GM19025 (cell line): ENCODE results near the gene CALML5.

ENCODE experiments used
- ATAC-seq: cut with Tn5 transposase; IDR thresholded peaks from one replicate; pipeline ENCODE4 v1.9.1; 2021; ENCODE audit warnings: mild to moderate bottlenecking, low read depth, moderate library complexity; ENCODE audit not compliant: unreplicated experiment

CALML5 gene

DNA sequence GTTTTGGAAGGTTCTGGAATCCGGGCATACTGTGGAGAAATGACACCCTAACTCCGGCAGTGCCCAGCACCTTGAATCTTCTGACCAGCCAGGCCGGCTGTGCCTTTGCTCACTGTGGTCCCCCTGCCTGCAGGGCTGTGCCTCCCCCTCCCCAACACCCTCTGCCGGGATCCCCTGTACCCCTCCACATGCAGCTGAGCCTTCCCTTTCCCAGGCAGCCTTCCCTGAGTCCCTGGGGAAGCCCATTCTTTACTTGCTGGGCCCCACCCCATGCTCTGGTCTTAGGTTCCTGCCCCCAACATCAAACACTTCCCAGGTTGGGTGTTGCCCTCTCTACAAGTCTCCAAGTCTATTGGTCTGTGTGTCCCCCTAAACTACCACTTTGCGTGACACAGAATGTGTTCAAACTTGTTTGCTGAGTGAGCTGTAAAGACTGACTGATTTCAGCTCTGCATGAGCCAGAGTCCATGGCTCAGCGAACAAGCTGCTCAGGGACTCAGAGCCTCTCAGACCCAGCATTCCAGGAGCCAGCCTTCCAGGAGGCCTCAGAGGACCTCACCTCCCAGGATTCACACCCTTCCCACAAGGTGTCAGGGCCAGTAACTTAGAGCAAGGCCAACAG, 31.6 kb downstream of the CALML5 start:
- no peak for ATAC-seq

DNA sequence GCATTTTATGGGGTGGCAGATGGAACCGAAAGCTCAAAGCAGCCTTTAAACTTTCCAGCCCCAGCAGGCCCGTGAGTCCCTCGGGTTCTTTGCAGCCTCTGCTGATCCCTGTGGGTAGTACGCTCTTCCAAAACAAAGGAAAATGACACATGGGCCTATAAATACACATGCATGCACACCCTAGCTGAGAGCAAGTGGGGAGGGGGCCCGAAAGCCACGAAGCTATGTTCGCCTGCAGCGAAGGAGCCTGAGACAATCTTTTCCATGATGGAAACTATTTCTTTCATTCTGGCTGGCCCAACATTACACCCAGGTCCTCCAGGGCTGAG, 32.2 kb downstream of the CALML5 start:
- no peak for ATAC-seq

DNA sequence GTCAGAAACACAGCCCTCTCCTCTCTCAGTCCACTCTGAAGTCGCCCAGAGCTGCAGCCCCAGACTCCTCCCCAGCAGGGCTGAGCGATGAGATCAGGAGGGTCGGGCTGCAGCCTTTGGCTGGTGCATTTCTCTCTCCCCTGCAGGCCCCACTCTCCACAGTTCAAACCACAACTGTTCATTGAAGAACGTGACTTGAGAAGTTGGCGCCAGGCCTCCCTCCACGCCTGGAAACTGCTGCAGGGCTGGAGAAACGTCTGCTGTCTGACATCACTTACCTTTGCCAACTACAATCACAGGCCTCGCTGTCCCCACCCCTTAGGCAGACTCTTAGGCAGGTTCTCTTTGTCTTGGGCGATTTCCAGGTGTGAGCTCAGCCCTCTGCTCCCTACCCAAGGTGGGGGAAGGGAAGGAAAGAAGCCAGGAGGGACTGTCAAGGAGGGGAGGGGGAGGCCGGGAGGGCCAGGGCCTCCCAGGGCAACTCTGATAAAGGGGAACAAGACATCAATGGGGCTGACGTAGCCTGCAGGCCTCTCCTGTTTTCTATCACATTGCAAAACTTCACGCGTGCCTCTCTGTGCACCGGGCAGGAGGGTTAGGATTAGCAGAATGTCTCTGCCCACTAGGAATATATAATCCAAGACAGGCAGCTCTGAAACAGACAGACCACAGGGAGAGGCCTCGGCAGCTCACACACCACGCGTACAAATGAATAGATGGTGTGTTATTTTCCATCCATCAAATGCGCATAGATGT, 32.7 kb downstream of the CALML5 start:
- no peak for ATAC-seq

DNA sequence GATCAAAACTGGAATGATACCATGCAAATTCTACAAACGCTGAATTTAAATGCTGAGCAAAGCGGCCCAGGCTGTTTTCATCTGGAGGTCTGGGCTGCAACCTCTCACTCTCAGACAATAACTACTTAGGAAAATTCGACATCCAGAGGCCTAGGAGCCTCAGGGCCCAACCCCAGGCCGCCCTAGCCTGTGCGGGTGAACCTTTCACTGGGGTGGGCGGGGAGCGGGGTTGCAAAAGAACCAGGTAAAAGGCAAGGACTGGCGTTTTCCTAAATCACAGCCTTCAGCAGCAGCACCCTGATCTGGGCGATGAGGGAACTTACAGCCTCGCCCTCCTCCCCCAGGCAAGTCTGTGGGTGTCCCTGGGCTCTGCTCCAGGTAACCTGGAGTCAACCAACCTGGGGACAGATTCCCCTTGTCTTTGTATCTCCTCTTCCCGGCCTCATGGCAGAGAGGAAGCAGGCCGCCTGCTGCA, 33.4 kb downstream of the CALML5 start:
- ATAC-seq, result no peak

DNA sequence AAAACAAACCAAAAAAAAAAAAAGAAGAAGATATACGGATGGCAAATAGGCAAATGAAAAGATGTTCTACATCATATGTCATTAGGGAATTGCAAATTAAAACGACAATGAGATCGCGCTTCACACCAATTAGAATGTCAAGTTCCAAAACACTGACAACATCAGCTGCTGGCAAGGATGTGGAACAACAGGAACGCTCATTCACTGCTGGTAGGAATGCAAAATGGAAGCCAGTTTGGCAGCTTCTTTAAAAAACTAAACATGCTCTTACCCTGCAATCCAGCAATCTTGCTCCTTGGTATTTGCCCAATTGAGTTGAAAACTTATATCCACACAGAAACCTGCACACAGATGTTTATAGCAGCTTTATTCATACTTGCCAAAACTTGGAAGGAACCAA, 34.8 kb downstream of the CALML5 start:
- no peak for ATAC-seq

DNA sequence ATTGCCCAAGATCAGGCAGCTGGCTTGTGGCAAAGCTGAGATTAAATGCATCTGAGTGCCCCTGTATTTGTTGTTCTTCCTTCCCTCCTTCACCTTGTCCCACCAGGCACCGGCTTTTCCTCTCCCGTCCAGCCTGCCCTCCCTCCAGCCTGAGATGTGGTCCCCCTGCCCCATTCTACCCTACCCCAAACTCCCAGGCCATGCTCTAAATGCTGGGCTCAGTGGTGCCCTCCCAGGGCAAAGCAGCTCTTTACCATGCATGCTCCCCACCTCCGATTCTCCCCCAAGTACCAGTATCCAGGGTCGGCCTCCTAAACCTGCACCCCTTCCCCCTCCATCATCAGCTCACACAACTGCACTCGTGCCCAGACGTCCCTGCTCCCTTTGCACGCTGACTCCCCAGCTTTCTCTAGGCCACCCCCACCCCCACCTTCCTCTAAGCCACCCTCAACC, 36.5 kb downstream of the CALML5 start:
- ATAC-seq, result no peak

DNA sequence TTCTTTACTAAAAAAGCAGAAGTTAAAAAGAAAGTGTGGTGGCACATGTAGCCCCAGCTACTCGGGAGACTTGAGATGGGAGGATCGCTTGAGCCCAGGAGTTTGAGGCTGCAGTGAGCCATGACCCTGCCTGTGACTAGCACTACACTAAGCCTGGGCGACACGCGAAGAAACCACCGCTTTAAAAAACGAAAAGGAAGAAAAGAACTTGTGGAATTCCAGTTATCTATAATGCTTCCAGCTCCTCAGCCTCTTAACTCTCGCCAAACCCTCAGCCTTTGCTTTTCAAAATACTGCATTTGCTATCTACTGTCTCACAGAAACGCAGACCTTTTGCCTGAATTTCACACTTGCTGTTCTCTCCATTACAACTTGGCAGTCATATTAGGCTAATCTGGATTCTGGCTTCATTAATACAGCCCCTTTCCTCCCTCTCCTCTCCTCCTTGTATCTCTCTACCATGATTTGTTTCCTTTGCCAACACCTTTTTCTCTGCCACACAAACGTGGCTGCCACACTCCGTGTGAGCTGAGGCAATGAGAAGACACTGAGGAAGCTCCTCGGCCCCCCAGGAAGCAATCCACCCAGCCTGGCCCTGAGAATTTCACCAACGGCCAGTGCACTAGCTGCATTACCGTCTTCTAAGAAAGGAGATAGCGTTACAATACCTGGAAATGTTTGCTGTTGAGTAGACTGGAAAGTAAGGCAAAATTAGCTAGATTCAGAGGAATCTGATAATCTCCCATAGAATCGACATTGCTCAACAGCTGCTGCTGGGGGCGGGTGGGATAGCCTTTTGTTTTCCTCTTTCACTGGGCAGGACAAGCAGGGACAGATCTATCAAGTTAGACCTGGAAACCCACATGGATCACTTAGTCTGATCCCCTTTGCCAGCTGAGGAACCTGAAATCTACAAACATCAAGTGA, 37.2 kb downstream of the CALML5 start:
- ATAC-seq, result no peak

DNA sequence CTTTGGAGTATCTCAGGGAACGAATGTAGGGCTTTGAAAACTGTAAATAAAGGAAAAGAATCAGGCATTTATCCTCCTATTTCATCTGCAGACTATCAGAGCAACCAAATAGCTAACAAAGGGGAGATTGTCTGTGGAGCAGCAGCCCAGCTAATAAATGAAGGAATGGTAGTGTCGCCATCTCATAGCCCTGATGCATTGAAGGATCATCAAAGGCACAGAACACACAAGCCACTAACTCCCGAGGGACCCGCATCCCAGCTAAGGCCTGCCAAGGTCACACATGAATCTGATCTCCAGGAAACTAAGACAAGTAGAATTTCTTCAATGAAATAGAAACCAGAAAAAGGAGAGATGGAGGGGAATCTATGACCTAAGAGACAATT, 38.2 kb downstream of the CALML5 start:
- no peak for ATAC-seq

DNA sequence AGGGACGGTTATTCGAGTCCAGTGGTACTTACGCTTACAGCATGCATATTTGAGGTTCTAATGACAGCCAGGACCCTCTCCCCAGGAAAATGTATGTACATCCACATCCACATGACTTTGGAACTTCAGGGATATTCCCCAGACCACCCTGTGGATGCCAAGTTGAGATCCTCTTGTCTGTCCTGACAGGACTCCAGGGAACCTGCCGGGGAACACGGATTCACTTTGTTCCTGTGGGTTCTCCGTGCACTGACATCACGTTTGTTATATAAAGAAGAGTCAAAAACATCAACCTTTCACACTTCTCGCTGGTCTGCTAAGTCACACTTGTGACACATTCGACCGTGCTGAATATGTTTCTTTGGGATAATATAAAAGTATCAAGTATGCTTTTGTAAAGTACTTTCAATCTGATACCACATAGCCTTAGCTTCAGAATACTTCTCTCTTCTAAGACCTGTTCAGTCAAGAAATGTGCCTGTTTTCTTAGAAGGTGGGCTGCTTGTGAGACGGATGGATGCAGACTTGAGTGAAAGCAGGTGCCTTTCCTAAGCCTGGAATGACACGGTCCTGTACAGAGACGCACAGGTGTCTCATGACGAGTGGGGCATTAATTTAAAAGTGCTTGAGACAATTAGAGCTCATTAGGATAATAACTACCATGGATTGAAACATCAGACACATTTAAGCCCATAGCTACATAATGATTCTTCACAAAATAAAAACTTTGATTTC, 38.7 kb downstream of the CALML5 start:
- no peak for ATAC-seq

DNA sequence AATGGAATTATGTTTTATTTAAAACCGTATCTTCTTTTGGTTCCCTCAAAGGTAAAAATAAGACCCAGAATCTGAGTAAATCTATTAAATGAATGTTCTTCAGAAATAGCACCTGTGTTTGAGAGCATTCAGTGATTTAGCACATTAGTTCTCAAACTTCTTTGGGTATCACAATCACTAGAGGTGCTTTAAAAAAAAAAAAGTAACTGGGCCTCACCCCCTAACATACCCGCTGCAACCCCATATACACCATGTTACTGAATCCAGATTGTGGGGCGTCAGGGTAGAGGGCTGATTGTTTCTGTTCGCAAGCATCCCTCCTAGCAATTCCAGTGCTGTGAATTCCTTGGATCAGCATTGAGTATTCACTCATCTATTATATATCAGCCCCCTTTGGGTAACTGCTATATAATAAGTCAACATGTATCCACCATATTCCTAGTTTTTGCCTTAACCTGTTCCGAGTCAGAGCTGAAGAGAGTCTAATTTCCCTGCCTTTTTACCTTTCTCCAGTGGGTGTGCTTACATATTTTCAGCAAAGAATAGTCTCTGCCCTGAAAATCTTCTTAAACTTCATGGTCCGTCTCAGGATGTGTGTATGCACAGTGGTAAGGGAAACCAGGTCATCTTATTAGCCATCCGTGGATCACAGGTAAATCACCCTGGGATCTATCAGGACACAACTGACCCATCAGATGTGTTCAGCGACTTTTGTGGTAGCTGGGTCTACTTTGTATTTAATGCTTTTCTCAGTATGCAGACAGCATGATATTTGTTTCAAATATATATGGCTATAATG, 40.2 kb downstream of the CALML5 start:
- no peak for ATAC-seq

DNA sequence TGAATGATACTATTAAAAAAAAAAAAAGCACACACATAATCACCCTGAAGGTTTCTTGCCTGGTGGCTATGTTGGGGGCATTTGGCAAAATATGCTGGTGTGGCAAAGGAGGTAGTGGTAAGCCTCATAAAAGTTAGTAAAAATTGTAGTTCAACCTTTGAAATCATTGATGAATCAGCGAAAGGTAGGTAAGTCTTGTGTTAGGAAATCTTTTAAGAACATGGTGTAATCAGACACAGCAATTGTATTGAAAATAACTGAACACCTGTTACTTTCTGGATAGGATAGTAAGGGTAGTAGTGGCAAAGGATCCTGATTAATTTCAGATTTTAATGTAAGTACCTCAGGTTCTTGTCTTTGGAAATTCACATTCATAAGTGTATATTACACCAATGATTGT, 40.9 kb downstream of the CALML5 start:
- ATAC-seq, result no peak

DNA sequence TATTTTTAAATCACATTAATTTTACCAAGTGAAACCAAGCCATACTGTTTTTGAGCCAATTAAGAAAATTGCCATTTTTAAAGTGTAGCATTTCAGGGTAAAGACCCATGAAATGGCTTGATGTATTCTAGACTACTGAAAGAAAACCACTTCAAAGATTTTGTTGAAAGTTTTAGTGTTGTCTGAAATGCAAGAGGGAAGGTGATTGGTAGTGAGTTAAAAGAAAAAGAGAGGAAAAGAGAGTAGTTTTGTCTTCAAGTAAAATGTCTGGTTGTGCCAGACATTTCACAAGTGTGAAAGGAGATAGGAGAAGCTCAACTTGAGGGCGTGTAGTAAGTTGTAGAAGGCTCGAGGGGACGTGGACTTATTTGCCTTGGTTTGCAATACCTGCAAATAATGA, 41.6 kb downstream of the CALML5 start:
- no peak for ATAC-seq

DNA sequence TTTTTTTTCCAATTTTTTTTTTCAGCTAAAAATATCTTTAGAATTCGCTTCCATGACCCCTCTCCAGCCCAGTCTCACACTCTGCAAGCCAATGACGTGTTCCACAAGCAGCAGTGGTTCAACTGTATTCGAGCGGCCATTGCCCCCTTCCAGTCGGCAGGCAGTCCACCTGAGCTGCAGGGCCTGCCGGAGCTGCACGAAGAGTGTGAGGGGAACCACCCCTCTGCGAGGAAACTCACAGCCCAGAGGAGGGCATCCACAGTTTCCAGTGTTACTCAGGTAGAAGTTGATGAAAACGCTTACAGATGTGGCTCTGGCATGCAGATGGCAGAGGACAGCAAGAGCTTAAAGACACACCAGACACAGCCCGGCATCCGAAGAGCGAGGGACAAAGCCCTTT, 42.8 kb downstream of the CALML5 start:
- ATAC-seq, result no peak

DNA sequence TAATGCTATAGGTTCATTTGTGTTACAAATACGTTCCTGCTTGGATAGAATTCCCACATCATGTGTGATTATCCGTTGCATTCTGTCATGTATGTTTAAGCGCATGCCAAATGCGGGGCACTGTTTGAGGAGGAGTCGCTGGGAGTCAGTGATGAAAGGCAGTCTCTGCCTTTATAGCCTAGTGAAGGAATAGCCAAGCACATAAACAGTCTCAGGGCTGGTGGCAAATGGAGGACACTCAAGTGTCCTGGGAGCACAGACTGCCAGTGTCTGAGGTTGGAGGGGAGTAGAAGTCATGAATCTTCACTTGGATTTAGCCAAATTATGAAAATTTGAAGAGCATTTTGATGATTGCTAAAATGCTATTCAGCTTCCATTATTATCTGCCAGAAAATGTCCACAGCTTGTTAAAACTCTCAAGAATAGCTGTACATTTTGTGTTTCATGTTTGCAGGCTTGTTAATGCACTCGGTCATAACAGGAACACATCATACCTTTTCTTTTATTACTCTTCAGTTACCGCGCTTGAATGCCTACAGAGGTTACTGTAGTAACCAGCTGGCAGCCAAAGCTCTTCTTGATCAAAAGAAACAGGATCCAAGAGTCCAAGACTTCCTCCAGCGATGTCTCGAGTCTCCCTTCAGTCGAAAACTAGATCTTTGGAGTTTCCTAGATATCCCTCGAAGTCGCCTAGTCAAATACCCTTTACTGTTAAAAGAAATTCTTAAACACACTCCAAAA, 45.5 kb downstream of the CALML5 start:
- ATAC-seq, result no peak

DNA sequence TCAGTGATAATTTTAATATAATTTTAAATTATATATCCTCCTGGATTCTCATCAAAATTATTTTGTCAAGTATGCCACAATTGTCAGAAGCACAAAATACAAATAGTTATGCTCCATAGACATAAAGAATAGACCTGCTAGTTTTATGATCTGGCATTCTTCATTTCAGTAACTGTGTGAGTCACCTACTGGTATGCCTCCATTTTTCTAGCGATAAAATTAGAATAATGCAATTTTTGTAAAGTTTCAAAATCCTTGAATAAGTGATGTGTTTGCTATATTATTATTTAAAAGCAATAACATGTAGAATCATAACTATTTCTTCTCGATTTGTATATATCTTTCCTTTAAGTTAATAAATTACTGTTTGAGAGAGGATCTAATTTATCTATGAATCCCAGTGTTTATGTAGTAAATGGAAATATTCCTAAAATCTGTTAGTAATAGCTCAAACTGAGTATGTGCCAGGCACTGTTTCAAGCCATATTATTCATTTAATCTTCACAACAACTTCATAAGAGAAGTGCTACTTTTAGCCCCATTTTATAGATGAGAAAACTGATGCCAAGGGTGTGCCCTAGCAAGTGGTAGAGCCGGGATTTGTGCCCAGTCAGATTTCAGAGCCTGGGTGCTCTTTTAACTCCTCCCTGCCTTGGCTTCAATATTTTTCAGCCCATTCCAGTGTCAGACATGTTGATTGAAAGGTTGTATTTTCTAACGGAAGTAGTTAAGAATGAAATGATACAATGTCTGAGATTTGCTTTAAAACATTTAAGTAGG, 48.6 kb downstream of the CALML5 start:
- no peak for ATAC-seq

DNA sequence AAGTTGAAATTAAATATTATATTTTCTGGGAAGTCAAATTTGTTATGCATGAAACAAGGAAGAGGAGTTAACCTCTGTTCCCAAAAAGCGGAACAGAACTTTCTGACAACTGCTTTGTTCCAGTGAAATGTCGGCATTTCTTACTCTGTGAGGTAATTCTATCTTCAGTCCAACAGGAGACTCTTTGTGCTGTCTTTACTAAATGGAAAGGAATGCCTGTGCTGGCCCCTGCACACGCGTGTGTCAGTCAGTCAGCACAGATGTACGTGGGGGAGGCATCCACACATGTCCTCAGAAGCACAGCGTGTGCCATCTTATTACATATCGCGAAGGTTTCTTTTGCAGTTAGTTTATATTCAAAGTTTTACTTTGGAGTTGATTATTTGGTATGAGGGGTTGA, 49.5 kb downstream of the CALML5 start:
- ATAC-seq, result no peak

DNA sequence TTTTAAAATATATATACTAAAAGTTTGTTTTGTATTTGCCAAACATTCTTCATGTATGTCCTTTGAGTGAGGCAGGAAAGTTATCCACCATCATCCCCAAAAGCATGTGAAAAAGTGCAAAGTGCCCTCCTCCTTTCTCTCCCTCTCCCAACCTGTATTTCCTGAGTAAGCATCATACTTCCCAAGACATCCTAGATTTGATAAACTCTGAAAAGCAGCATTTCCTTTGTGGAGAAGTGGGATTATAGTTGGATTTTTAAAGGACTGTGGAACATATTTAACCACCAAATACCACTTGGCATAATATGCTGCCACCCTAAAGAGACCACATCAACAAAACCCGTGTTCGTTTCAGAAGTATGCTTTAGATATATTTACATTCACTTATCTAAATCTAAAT, 50.1 kb downstream of the CALML5 start:
- ATAC-seq, result no peak
